ENCODE results near the gene RABGAP1L. TPM values are rescaled to one million over a fixed set of nuclear protein-coding genes. Genes with fewer than 3 reads are reported as not detected.
"Not testable (repeated sequence)": the region's sequence is repeated elsewhere in the genome, so short reads cannot be mapped to it uniquely, and the experiment has no call there.

The RABGAP1L gene
- total and polyA plus RNA-seq, 2 donors from 2014 or later = 16.2 to 48.5 TPM

DNA sequence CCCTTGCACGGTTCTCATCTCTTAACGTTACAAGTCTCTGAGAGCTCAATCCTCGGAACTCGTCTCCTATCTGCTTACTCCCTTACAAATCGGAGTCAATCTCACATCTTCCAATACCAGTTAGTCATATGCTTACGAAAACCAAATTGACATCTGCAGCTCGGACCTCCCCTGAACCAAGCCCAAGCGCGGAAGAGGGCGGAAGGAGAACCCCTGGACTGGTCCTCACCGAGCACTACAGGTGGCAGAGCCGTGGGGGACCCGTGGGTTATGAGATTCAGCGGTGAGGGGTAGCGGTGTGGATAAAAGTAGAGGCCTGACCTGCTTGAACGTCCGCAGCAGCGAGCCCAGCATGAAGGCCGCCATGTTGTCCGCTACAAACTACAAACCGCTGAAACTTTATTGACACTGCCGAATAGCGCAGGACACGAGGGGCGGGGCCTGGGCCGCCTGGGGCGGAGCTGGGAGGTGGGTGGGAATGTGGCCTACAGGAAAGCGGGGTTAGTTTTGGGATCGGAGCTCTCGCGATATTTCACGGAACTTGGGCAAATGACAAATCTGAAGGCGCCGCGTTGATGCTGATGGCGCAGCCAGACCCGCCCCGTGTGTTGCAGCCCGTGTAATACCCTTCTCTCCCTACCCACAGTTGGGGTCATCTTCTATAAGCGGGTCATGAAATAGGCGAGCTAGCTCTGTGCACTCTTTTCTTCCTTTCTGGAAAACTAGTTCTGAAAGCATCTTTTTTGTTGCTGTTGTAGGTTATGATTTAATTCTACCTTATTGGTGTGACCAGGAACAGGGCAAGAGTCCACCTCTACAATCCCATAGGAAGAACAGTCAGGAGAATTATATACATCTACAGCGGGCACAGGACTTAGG lies 864.0 kb downstream of the RABGAP1L start, which contains the start of gene MRPS14:
Gene MRPS14 (minus strand): TSS at position 383 of the 879 bp plus-strand sequence. CDS start 17 bp downstream, at position 366.
- Histone ChIP-seq H3K27ac (ENCODE audit: low read depth in 2 of 2, low read length in 2 of 2) (peak within 1 kb of the TSS; percentile 52 to 64), H3K9ac (ENCODE audit: low read length in 3 of 3) (peak within 1 kb of the TSS; percentile 83 to 99 (median 98))
- FAIRE-seq = peak; percentile 94

DNA sequence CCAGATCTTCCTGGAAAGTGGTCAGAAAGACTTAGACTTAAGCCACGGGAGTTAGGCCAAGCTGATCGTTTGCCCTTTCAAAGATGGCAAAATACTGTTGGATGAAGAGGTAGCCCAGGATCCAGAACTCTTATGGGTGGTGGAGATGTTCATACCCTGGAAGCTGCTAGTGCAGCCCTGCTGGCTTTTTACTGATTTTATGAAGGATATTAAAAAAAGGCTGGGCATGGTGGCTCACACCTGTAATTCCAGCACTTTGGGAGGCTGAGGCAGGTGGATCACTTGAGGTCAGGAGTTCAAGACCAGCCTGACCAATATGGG lies 864.6 kb downstream of the RABGAP1L start:
- H3K4me1 ChIP-seq (ENCODE audit: control insufficient read depth in 2 of 3, insufficient read depth in 2 of 3, low read depth in 1 of 3, low read length in 3 of 3); H3K27me3 ChIP-seq (ENCODE audit: control insufficient read depth, insufficient read depth, low read length); intact Hi-C loops (cut with DNase I); DNase-seq; FAIRE-seq; H3K9me3 ChIP-seq (ENCODE audit: control insufficient read depth in 2 of 3, insufficient read depth in 1 of 3, low read length in 3 of 3); H3K36me3 ChIP-seq (ENCODE audit: control insufficient read depth in 2 of 3, insufficient read depth in 3 of 3, low read length in 3 of 3): not testable (repeated sequence)
- H3K27ac ChIP-seq (ENCODE audit: low read depth in 2 of 2, low read length in 2 of 2) = peak overlapping the region in 1 of 2 donors; percentile 51
- H3K9ac ChIP-seq (ENCODE audit: low read length in 3 of 3) = peak overlapping the region in 2 of 3 donors; percentile 98 to 99
- H3K4me3 ChIP-seq (ENCODE audit: low read length in 3 of 3) = peak overlapping the region; percentile 96 to 100 (median 99)

More for the DNA sequence above, 864.0 kb downstream of the RABGAP1L start, which contains the start of gene MRPS14:
- H3K4me1 ChIP-seq (ENCODE audit: control insufficient read depth in 2 of 3, insufficient read depth in 2 of 3, low read depth in 1 of 3, low read length in 3 of 3) = peaks cover 0 to 4% (median 3%) of the 10 kb centered on the region in 3 donors
- intact Hi-C loops (cut with DNase I) = no loop called here
- H3K27me3 ChIP-seq (ENCODE audit: control insufficient read depth, insufficient read depth, low read length) = no peaks in the 10 kb centered on the region
- peak within 1 kb of the TSS; percentile 96 to 100 (median 99) for H3K4me3 ChIP-seq (ENCODE audit: low read length in 3 of 3)
- DNase-seq = peak; percentile 99
- peaks cover 0 to 2% (median 0%) of the 10 kb centered on the region in 3 donors for H3K36me3 ChIP-seq (ENCODE audit: control insufficient read depth in 2 of 3, insufficient read depth in 3 of 3, low read length in 3 of 3)
- no peaks in the 10 kb centered on the region for H3K9me3 ChIP-seq (ENCODE audit: control insufficient read depth in 2 of 3, insufficient read depth in 1 of 3, low read length in 3 of 3)
- TF ChIP-seq, protein P1, sequence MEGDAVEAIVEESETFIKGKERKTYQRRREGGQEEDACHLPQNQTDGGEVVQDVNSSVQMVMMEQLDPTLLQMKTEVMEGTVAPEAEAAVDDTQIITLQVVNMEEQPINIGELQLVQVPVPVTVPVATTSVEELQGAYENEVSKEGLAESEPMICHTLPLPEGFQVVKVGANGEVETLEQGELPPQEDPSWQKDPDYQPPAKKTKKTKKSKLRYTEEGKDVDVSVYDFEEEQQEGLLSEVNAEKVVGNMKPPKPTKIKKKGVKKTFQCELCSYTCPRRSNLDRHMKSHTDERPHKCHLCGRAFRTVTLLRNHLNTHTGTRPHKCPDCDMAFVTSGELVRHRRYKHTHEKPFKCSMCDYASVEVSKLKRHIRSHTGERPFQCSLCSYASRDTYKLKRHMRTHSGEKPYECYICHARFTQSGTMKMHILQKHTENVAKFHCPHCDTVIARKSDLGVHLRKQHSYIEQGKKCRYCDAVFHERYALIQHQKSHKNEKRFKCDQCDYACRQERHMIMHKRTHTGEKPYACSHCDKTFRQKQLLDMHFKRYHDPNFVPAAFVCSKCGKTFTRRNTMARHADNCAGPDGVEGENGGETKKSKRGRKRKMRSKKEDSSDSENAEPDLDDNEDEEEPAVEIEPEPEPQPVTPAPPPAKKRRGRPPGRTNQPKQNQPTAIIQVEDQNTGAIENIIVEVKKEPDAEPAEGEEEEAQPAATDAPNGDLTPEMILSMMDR (IDR thresholded peaks at IDR 0.05; ENCODE audit: borderline replicate concordance, extremely low read depth, insufficient read depth) = no peak

DNA sequence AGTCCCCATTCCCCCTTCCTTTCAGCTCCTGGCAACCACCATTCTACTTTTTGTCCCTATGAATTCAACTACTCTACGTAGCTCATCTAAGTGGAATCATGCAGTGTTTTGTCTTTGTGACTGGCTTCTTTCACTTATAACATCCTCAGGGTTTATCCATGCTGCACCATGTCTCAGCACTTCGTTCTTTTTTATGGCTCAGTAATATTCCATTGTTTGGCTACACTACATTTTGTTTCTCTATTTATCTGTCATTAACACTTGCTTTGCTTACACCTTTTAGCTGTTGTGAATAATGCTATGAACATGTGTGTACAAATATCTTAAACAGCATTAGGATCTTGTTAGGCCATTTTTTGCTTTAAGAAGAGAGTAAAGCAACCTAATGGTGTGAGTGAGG lies 865.5 kb downstream of the RABGAP1L start:
- Histone ChIP-seq H3K4me3 (ENCODE audit: low read length in 3 of 3) (no peak overlapping the region), H3K27me3 (ENCODE audit: control insufficient read depth, insufficient read depth, low read length) (no peaks in the 10 kb centered on the region), H3K27ac (ENCODE audit: low read depth in 2 of 2, low read length in 2 of 2) (no peak overlapping the region), H3K36me3 (ENCODE audit: control insufficient read depth in 2 of 3, insufficient read depth in 3 of 3, low read length in 3 of 3) (no peaks in the 10 kb centered on the region), H3K9me3 (ENCODE audit: control insufficient read depth in 2 of 3, insufficient read depth in 1 of 3, low read length in 3 of 3) (no peaks in the 10 kb centered on the region), H3K9ac (ENCODE audit: low read length in 3 of 3) (no peak overlapping the region), H3K4me1 (ENCODE audit: control insufficient read depth in 2 of 3, insufficient read depth in 2 of 3, low read depth in 1 of 3, low read length in 3 of 3) (peaks cover 0 to 5% (median 4%) of the 10 kb centered on the region in 3 donors)
- no peak for DNase-seq
- no peak for FAIRE-seq
- intact Hi-C loops (cut with DNase I) = no loop called here
- TF ChIP-seq, protein P1 (IDR thresholded peaks at IDR 0.05; ENCODE audit: borderline replicate concordance, extremely low read depth, insufficient read depth) = no peak

DNA sequence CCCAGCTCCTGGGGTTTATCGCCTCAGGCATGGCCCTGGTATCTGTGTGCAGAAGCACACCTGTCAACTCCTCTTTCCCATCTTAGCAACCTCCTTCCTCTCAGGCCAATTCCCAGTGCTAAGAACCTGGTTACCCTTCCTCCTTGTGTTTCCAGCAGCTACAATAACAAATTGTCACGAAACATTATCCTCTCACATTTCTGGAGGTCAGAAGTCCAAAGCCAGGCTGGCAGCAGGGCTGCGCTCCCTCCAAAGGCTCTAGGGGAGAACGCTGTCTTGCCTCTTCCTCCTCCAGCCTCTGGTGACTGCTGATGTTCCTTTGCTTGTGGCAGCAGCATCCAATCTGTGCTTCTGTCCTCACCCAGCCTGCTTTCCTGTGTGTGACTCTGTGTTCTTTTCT lies 874.6 kb downstream of the RABGAP1L start:
- H3K27ac ChIP-seq (ENCODE audit: low read depth in 2 of 2, low read length in 2 of 2) = no peak overlapping the region
- no peaks in the 10 kb centered on the region for H3K36me3 ChIP-seq (ENCODE audit: control insufficient read depth in 2 of 3, insufficient read depth in 3 of 3, low read length in 3 of 3)
- DNase-seq = peak in 3 of 5 donors; percentile 66 to 84 (median 73)
- no peak overlapping the region for H3K9ac ChIP-seq (ENCODE audit: low read length in 3 of 3)
- intact Hi-C loops (cut with DNase I) = no loop called here
- no peak overlapping the region for H3K4me3 ChIP-seq (ENCODE audit: low read length in 3 of 3)
- no peaks in the 10 kb centered on the region for H3K9me3 ChIP-seq (ENCODE audit: control insufficient read depth in 2 of 3, insufficient read depth in 1 of 3, low read length in 3 of 3)
- H3K27me3 ChIP-seq (ENCODE audit: control insufficient read depth, insufficient read depth, low read length) = no peaks in the 10 kb centered on the region
- TF ChIP-seq, protein P1 (IDR thresholded peaks at IDR 0.05; ENCODE audit: borderline replicate concordance, extremely low read depth, insufficient read depth) = no peak
- peaks cover 0 to 3% (median 0%) of the 10 kb centered on the region in 3 donors for H3K4me1 ChIP-seq (ENCODE audit: control insufficient read depth in 2 of 3, insufficient read depth in 2 of 3, low read depth in 1 of 3, low read length in 3 of 3)
- no peak for FAIRE-seq
